GM12891 (cell line): ENCODE results near the gene GRIK2.

Source experiments
- PAX5 ChIP-seq: IDR thresholded peaks from 2 replicates; pipeline ENCODE4 v1.6.1; 2011; ENCODE audit warnings: low read length, moderate library complexity, mild to moderate bottlenecking; ENCODE audit not compliant: insufficient read depth, severe bottlenecking
- POLR2A ChIP-seq: IDR thresholded peaks from 2 replicates; pipeline ENCODE4 v1.6.1; 2011; ENCODE audit warnings: low read depth, low read length, control low read depth
- TAF1 ChIP-seq: IDR thresholded peaks from 2 replicates; pipeline ENCODE4 v1.6.1; 2011; ENCODE audit warnings: low read depth, low read length, control low read depth

- TF ChIP-seq POLR2A: no peak
- TF ChIP-seq TAF1: no peak
- TF ChIP-seq PAX5: no peak
Measured at GRCh38 chr6:101444717-101445116, 51.2 kb downstream of the GRIK2 start.
